NK-92 (cell line): ENCODE data around the gene PLCH2.

ENCODE experiments used
- DNase-seq: peaks from one replicate; lab custom pipeline; 2025; ENCODE audit not compliant: unreplicated experiment; lab: John Stamatoyannopoulos, UW

PLCH2 gene

DNA sequence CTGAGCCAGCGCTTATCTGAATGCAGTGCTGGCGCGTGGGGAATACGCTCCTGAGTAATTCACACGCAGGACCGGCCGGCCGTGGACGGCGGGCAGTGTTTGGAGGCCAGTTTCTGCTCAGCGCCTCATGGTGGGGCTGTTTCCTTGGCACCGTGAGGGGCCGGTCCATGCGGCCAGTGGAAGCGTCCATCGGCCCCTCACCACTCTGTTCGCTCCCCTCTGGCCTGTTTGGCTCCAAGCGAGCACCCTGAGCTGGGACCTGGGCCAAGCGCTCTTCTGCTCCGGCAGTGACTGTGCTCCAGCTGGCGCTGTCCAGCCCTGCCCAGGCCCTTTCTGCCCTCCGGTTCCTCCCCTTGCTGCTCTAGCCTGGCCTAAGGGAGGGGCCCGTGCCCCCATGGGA is 16.3 kb upstream of the PLCH2 start:
- no peak for DNase-seq

DNA sequence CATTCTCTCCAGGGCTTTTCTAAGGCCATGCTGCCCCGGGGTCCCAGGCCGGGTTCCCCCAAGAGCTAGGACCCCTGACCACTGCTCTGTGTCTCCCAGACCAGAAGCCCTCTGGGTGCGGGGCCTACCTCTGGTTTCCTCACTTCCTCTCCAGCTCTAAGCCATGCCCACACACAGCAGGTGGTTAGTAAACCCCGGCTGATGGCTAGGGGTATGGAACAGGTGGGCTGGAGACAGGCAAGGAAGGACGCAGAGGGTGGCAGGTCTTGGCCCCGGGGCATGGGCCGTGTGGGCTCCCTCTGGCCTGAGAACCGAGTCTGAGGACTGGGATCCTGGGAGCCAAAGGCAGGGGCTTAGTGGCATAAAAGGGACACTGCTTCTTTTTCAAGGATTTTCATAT is 15.9 kb upstream of the PLCH2 start:
- DNase-seq = no peak

DNA sequence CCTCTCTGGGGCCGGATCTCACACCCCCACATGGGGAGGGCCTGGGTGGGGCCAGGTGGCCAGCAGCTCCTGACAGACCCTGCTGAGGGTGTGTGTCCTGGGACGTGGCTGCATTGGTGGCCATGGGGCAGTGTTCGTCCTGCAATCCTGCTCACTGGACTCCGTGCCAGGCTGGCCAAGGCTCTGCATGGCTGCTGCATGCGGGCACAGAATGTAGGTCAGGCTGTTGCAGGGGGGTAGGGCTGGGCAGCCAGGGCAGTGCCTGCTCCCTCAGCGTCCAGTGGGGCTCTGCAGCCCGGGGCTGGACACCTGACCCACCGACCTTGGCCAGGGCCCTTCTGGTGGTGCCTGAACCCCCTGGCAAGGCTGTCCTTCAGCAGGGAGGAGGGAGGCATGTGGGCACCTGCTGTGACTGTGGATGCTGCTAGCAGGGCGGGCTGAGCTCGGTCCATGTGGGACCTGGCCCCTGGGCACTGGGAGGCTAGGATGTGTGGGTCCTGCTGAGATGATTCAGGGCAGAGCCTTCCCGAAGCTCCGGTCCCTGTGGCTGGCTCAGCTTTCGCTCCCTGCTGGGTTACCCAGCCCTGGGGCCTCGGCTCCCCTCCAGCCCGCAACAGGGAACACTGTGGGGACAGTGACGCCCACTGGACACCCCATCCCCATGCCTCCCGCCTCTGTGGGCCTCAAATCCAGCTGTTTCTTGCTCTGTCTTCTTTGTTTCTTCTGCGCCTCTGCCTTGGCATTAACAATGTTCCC is 14.9 kb upstream of the PLCH2 start:
- no peak for DNase-seq

DNA sequence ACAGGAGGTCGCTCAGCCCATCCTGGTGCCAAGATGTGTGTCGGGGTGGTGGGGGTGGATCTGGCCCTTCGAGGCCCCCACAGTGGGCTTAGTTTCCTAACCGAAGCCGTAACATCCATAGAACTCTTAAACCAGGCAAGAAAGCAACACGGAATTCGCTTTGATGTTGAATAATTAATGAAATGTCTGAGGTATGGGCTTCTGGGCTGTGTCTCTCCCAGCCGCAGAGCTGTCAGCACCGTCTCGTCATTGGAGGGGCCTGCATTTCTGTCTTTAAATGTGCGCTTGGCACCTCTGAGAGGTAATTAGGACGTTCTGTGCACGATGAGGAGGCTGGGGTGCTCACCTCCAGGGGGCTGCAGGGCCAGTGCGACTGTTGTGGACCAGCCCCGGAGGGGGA is 13.3 kb upstream of the PLCH2 start:
- no peak for DNase-seq

DNA sequence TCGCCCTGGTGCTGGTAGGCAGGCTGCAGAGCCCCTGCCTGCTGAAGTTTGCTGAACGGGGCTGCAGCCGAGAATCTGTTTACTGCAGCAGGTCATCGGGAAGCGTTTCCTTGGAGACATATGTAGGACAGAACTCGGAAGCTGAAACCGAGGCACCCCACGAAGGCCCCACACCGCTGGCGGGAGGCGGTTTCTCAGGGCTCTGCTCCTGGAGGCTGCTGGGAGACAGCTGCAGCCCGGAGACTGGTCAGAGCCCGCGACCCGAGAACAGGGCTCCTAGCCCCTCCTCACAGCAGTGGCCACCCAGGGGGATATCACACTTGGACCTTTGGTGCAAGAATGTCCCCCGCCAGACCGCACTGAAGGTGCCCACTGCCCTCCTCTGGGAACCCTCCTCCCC is 12.7 kb upstream of the PLCH2 start:
- no peak for DNase-seq

DNA sequence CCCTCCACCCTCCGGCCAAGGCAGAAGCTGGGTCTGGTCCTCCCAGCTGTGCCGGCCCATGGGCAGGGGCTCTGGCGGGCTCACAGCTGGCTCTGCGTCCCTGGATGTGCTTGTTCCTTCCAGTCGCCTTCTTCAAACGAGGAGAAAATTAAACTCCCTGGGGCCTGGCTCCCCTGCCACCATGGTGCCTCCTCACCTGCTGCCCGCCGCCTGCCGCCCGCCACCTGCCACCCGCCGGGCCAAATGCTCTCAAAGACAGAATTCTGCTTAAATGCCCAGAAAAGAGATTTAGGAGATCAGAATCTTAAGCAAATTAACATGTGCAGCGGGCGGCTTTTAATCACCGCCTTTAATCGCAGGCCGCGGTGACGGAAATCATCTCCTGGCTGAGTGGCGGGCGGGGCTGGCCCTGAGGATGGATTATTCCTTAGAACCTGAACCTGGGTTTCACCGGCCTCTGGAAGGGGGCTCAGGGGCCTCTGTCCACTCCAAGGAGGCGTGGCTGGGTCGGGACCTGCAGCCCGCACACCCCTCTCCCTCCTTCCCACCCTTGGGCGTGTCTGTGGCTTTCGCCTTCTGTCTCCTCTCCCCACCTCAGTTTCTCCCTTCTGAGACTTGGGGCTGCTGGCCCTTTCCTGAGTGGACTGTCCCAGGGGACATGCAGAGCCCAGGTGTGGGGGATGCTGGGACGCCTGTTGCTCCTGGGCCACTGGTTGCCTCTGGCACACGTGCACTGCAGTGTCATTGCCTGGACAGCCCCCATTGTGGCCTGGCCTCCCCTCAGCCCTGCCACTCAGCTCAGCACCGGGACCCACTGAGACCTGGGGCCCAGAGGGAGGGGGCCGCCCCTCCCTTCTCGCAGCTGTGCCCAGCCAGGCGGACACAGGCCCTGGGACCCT is 10.5 kb upstream of the PLCH2 start:
- DNase-seq = no peak

DNA sequence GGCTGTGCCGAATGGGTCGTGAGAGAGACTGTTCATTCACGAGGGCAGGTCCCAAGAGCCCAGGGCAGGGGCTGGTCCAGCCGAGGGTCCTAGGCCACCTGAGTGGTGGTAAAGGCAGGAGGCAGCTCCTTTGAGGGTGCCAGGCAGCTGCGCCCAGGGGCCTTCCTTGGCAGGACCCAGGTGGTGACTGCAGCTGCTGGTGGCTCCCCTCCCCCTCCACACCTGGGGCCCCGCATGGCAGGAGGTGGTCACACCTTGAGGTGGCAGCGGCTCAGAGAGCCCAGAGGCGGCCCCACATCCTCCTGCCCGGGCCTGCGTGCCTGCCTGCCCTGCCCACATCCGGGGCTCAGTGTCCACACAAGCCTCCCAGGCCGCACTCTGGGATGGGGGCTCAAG is 9.8 kb upstream of the PLCH2 start:
- no peak for DNase-seq

DNA sequence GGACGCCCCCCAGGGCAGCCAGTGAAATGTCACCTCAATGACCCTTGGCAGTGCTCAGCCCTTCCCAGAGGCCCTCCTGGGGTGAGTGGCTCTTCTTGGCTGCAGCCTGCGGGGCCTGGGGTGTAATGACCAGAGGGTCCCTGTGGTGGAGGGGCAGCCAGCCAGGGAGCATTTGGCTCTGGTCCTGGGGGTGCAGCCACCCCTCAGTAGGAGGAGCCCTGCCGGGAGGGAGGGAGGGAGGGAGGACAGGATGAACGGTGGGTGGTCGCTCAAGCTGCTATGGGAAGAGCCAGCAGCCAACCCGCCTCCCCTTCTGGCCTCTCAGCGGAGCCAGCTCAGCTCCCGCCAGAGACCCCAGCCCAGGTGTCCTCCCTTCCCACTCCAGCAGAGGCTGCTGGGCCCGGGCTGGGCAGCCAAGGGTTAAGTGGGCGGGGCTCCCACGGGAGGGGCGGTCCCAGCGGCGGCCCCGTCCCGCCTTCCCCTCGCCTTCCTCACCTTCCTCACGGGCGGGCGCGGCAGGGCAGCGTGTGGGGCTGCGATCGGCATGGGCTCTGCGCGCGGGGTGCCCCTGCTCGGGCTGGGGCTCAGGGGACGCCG is 9.0 kb upstream of the PLCH2 start:
- DNase-seq = no peak

DNA sequence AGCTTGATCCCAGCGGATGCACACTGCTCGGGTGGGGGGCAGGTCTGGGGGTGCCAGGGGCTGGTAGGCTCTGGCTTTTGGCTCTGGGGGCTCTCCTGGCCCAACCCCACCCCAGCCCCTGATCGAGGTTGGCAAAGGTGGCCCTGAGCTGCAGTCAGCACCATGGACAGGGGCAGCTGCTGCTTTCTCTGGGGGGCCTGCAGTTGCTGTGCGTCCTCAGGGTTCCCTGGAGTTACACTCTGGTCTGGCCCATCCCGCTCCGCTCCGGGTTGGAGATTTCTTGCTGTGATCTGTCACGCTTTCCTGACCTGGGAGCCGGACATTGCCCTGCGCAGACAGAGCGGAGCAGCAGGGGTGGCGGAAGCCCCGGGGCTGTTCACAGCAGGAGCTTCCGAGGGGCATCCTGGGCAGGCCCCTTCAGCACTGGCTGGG is 8.0 kb upstream of the PLCH2 start:
- DNase-seq = no peak

DNA sequence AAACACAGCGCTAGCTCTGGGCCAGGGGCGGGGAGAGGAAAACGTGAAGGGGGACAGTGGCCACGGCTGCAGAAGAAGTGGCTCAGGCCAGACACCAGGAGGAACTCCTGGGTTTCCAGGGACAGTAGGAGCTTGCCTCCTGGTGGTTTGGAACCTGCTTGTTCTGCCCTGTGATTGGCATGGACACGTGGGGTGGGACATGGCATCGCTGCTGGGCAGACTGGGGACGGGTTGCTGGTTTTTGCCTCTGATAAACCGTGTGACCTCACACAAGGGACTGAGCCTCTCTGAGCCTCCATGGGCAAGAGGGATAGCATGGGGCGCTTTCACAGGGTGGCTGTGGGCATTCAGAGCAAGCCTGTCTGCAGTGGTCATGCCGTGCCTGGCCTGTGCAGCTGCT is 7.5 kb upstream of the PLCH2 start:
- DNase-seq = no peak

DNA sequence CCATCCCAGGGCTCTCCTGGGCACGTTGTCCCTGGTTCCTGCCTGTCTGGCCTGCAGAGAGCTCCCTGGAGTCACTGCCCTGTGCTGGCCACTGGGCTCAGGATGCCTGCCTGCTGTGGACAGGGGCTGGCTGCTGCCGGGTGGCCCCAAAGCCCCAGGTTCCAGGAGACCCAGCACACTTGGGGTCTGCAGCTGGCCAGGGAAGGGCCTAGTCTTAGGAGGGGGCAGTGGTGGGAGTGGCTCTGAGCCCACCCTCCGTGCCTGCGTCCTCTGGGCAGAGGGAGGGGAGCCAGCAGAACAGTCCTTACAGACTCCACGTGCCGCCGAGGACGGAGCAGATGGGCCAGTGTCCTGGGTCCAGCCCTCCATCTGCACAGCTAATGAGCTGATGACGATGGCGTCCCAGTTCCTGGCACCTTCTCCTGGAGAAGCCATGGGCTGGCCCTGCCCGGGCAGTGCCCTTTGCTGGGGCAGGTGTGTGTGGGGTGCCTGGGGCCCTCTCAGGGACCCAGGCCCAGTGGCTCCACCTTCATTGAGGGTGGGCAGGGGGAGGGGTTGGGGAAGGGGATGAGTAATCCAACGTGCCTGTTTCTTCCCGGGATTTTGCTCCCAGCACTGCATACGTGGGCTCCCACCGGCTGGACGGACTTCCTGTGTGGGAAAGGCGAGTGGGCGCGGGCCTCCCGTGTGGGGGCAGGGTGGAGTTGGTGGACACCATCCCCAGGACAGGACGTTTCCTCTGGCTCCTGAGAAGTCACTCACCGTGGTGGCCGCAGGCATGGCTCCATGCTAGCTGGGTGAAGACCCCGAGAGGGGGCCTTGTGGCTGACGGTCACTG is 6.8 kb upstream of the PLCH2 start:
- no peak for DNase-seq

DNA sequence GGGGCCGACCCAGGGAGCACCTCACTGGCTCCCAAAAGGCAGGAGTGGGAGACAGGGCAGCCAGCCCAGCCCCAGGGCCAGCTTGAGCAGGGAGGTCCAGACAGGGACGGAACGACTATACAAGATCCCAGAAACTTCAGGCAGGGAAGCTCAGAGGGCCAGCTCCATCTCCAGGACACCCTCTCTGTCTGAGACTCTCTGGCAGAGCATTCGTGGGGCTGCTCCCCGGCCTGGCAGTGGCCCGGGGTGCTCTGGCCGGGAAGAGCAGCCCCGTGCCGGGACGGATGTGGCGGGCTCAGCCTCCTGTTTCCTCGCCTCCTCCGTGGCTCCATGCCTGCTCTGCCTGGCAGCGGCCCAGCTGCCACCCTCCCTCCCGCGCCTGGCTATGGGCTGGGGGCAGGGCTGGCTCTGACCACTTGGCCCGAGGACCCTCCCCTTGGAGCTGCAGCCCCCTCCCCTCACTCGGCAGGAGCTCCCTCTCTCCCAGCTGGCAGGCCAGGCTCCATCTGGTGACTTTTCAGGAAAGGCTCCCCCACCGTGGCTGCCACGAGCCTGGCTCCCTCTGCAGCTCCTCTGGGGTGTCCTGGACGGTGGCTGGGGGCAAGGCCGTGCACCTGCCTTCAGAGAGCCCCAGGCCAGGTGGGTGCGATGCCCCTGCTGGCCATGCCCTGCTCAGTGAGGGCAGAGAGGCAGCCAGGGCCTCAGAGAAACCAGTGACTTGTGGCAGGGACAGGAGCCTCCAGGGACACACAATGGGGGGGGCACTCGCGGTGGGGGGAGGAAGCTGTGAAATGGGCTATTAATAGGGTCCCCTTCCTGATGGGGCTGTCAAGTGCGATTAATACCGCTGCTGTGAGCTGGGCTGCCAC is 5.6 kb upstream of the PLCH2 start:
- DNase-seq = no peak

DNA sequence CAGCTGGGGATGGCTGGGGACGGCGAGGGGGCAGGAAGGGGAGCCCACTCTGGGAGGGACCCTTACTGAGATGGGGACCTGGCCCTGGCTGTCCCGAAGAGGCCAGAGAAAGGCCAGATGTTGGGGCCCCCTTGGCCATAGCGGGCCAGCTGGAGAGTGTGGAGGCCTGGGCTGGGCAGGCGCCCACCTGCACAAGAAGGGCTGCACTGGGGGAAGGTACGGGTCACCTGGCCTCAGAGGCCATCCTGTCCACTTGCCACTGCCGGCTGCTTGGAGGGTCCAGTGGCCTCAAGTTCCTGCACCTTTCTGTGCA is 5.0 kb upstream of the PLCH2 start:
- DNase-seq = no peak

DNA sequence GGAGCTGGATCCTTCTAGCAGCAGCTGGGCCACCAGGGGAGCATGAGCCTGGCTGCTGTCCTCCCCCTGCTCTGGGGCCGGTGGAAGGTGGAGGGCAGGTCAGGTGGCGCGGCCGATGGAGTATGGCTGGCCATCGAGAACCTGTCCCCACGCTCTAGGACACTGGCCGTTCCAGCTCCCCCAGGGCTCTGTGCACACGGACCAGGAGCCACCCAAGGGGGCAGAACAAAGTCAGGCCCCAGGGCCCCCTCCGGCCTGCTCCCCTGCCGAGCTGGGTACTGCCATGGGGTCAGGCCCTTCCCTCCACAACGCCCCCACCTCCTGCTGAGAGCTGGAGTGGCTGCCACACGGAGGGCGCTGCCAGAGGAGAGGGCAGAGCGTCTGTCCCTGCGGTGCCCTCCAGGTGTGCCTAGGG is 4.5 kb upstream of the PLCH2 start:
- no peak for DNase-seq

DNA sequence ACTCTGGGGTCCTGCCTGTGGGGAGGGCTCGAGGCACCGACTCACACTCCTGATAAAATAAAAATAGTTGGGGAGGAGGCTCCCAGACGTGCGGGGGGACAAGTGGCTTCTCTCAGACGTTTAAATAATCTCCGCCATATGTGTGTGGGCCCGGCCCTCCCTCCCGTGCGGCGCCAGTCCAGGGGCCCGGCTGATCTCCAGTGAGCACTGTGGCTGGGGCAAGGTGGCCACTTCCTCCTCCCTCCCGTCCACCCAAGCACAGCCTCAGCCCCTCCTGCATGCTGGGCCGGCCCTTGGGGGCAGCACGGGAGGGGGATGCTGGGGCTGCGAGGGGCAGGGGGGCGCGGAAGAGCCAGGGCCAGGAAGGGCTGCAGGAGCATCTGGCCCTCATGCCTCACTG is 4.0 kb upstream of the PLCH2 start:
- DNase-seq = no peak

DNA sequence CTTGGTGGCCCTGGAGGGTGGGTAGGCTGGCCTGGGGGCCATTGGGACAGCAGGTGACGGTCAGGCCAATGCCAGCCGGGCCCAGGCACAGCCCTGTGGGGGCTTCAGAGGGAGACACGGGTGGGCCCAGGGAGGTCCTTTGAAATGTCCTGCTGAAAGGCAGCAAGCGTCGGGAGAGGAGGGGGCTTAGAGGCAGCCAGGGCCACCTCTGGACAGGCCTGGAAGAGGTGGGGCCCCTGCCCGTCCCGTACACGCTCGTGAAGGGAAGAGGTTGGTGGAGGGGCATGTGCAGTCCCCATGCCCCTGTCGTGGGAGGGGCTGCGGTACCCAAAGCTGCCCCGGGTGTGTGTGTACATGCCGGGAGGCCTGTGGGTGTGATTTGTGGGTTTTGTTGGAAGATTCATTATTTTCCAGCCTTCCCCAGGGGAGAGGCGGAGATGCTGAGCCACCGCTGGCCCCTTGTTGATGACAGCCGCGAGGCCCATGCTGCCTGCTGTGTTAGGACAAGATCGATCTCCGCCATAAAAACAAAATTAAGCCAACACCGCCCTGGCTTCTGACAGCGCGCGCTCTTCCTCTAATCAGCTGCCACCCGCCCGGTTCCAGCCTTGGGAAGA is 3.4 kb upstream of the PLCH2 start:
- no peak for DNase-seq

DNA sequence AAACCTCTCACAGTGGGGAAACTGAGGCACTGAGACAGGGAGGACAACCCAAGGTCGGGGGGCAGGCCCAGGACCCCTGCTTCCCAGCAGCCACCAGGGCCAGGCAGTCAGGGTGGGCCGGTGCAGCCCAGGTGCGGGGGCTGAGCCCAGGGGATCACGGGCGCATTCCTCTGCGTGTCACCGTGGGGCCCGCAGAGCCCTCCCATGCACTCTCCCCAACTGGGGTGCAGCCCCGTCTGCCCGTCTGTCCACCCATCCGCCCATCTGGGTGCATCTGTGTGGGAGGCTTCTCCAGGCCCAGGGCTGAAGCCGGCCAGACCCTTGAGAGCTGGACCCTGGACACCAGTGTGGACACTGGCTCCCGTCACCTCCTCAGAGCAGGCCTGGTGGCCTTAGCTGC is 2.9 kb upstream of the PLCH2 start:
- no peak for DNase-seq

DNA sequence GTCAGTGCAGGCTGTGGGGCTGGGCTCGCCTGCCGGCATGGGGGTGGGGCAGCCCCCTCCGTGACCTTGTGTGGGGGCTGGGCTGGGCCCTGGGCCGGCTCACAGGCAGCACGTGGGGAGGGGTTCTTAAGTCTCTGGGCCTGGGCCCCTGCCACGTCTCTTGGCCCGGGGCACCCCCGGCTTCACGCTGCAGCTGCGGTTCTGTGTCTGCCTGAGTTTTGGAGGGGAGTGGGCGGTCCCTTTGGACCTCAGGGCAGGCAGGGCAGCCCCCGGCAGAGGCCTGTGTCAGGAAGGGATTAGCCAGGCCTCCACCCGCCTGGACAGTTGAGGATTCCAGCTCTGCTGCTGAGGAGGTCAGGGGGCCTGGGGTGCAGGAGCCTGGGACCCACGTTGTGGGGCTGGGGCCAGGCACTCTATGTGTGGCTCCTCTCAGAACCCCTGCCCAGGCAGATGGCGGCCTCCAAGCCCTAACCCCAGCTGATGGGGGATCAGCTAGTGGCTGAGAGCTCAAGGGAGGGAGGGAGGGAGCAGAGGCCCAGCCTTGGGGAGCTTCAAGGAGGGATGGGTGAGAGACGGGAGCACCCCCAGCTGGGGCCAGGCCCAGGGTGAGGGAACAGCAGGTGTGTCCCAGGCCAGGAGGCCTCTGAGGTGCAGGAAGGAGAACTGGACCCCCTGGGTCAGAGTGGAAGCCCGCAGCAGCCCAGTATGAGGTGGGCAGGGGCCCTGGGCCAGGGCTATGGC is 1.8 kb upstream of the PLCH2 start:
- DNase-seq = no peak

DNA sequence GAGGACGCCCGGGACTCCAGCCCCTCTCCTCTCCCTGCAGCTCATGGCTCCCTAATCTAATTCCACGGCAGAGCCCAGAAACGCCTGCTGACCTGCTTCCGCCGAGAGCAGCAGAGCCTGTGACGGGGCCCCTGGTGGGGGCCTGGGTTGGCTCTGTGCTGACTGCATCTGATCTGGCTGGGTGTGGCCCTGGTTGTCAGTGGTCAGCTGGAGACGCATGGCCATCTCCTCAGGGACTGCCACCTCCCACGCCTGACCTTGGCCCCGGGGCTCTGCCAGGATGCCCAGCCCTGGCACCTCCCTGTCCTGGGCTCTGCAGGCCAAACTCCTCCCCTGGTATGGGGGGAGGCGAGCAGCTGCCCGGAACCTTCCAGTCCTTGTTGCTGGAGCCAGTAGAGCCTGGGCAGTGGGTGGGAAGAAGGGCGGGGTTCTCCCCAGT is 1.1 kb upstream of the PLCH2 start:
- no peak for DNase-seq
